MM.1S (cell line): Measurements from ENCODE around the gene TRIP6.

Experiments used
- CTCF ChIP-seq: fragments of 300-600 bp; sonication (generic); IDR thresholded peaks from 2 replicates; pipeline ENCODE4 v1.5.1; 2016; ENCODE audit warnings: antibody characterized with exemption, low read length, mixed read lengths
- EZH2phosphoT487 ChIP-seq: fragments of 300-600 bp; sonication (generic); IDR thresholded peaks from 2 replicates; pipeline ENCODE4 v1.6.1; 2018; ENCODE audit warnings: antibody characterized with exemption, low read length

- TF ChIP-seq CTCF: no peak
- no peak for TF ChIP-seq EZH2phosphoT487
These were observed 22.0 kb downstream of the TRIP6 start, which contains the start of gene UFSP1 for GRCh38 chr7:100888988-100889750.
